DMS79 (cell line): ENCODE results near the gene PAK4.

ENCODE experiments used
- DNase-seq: peaks from one replicate; lab custom pipeline; 2025; lab: John Stamatoyannopoulos, UW

PAK4 gene

GRCh38 chr19:39146686-39147450 is 21.3 kb downstream of the PAK4 start:
- DNase-seq = no peak

GRCh38 chr19:39147480-39147879 is 21.9 kb downstream of the PAK4 start:
- no peak for DNase-seq

GRCh38 chr19:39148939-39149529 is 23.4 kb downstream of the PAK4 start:
- no peak for DNase-seq

GRCh38 chr19:39150235-39150634 is 24.6 kb downstream of the PAK4 start:
- DNase-seq = no peak

GRCh38 chr19:39150807-39151600 is 25.4 kb downstream of the PAK4 start:
- DNase-seq = no peak

GRCh38 chr19:39152066-39152465 is 26.5 kb downstream of the PAK4 start:
- no peak for DNase-seq

DNA sequence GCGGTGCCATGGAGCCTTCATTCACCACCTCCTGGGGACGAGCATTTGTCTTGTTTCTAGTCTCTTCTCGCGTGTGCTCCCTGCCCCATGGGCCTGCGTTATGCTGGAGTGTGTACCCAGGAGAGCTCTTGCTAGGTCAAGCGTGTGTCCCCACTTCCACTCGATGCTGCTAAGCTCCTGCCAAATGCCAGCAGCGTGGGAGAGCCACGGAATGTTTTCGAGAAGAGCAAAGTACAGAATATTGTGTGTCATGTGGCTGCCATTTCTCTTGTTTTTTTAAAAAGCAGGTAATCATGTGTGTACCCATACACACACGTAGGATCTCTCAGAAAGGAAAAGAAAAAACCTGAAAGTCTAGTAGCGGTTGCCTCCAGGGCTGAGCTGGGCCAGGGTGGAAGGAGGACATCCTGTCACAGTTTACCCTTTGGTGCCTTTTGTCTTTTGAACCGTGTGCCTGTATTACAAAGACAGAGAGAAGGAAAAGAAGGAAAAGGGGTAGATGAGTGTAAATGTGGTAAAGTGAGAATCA is 28.6 kb downstream of the PAK4 start:
- no peak for DNase-seq

- DNase-seq = no peak
Measured at GRCh38 chr19:39154629-39155100, 29.1 kb downstream of the PAK4 start.

- no peak for DNase-seq
Measured at GRCh38 chr19:39155114-39155700, 29.6 kb downstream of the PAK4 start.

GRCh38 chr19:39155741-39156140 is 30.2 kb downstream of the PAK4 start:
- DNase-seq = no peak

- no peak for DNase-seq
Measured at GRCh38 chr19:39156326-39157230, 31.0 kb downstream of the PAK4 start.

DNA sequence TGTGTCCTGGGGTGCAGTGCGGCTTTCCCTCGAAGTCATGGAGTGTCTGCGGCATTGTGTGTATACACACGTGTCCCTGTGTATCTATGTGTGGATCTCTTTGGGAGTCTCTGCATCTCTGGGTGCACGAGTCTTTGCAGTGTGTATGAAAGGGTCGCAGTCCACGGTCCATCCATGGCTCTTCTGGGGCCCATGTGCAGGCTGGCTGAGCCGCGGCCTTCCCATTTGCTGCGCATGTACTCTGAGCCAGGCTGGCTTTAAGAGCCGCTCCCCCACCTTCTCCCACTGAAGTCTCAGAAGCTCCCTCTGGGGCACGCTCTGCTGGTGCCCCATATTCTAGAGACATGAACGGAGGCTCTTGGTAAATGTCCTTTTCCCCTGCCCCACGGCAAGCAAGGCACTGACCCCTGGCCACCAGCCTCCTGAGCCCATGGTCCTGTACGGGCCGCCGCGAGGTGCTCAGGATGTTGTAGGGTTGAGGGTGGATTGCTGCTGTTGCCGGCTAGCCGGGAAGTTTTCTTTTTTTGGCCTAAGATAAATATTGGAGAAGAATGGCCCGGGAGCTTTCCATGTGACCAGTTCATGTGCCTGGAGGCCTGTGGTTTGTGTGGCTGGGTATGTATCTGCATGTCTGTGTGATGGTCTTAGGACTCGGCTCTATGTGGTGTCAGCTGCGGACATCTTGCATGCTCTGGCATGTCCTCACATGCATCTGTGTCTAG is 31.9 kb downstream of the PAK4 start:
- DNase-seq = no peak

- no peak for DNase-seq
Measured at GRCh38 chr19:39157997-39158389, 32.4 kb downstream of the PAK4 start.

GRCh38 chr19:39158646-39159260 is 33.2 kb downstream of the PAK4 start:
- DNase-seq = no peak

DNA sequence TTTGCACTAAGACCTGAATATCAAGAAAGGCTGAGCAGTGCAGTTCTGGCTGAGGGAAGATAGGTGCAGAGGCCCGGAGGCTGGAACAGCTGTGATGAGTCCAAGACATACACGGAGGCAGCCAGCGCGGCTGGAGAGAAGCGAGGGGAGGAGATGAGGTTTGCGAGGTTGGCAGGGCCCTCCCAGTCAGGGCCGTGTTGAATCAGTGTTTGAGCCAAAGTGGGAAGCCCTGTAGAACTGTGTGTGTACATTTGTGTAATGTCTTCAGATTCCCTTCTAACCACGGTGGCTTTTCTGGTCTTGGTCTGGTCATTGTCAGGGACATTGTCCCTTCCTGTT is 34.9 kb downstream of the PAK4 start:
- DNase-seq = no peak

- no peak for DNase-seq
Measured at GRCh38 chr19:39160889-39161672, 35.5 kb downstream of the PAK4 start.

- no peak for DNase-seq
Measured at GRCh38 chr19:39162441-39163043, 37.0 kb downstream of the PAK4 start.

DNA sequence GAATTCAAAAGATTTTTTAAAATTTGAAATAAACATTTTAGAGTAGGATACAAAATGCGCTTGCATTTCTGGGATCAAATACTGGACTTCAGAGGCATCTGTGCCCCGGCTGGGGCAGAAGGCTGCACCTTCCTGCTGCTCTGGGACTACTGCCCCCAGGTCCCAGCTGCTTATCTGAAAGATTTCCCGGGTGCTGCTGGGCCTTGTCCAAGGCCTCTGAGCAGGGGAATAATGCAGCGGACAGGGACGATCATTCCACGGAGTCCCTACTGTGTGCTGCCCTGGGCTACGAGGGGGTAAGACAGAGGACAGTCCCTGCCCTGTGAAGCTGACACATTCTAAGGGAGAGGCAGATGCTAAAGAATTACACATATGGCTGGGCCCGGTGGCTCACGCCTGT is 38.0 kb downstream of the PAK4 start:
- no peak for DNase-seq

- no peak for DNase-seq
Measured at GRCh38 chr19:39164289-39164688, 38.7 kb downstream of the PAK4 start.
